Endodermal cell (in vitro differentiated cells): ENCODE results near the gene MTG2. TPM values are rescaled to one million over a fixed set of nuclear protein-coding genes. Genes with fewer than 3 reads are reported as not detected.

Experiments
- DNase-seq: peaks from one replicate; pipeline ENCODE4 v3.0.0-alpha.2; 2017
- H3K27ac ChIP-seq: 2 replicates; pipeline ENCODE4 v1.5.1; 2013; ENCODE audit warnings: mild to moderate bottlenecking, low read depth, low read length, moderate library complexity
- H3K27me3 ChIP-seq: 2 replicates; pipeline ENCODE4 v1.6.1; 2013; ENCODE audit warnings: mild to moderate bottlenecking, low read length, moderate library complexity; ENCODE audit not compliant: insufficient read depth, control insufficient read depth, poor library complexity, severe bottlenecking
- H3K36me3 ChIP-seq: 2 replicates; pipeline ENCODE4 v1.7.0; 2013; ENCODE audit warnings: mild to moderate bottlenecking, low read length, moderate library complexity; ENCODE audit not compliant: control insufficient read depth, insufficient read depth
- H3K4me1 ChIP-seq: one replicate; pipeline ENCODE4 v1.7.0; 2013; ENCODE audit warnings: low read length; ENCODE audit not compliant: control insufficient read depth, insufficient read depth
- H3K4me3 ChIP-seq: 2 replicates; pipeline ENCODE4 v1.5.1; 2013; ENCODE audit warnings: mild to moderate bottlenecking, low read length, moderate library complexity
- H3K9ac ChIP-seq: 2 replicates; pipeline ENCODE4 v1.6.1; 2013; ENCODE audit warnings: mild to moderate bottlenecking, low read length, moderate library complexity; ENCODE audit not compliant: poor library complexity, severe bottlenecking; ENCODE audit errors: extremely low read depth
- H3K9me3 ChIP-seq: 2 replicates; pipeline ENCODE4 v1.6.1; 2013; ENCODE audit warnings: mild to moderate bottlenecking, low read length, moderate library complexity; ENCODE audit not compliant: control insufficient read depth
- H3K27ac Mint-ChIP-seq: 2 replicates; pipeline ENCODE4 v1.8.0; 2020; ENCODE audit warnings: mixed read lengths
- H3K27me3 Mint-ChIP-seq: 2 replicates; pipeline ENCODE4 v1.8.0; 2021; ENCODE audit warnings: mild to moderate bottlenecking, mixed read lengths; ENCODE audit not compliant: insufficient read depth
- H3K36me3 Mint-ChIP-seq: 2 replicates; pipeline ENCODE4 v1.8.0; 2020; ENCODE audit warnings: low read depth, mixed read lengths
- H3K4me1 Mint-ChIP-seq: 2 replicates; pipeline ENCODE4 v1.8.0; 2020; ENCODE audit warnings: mixed read lengths
- H3K4me3 Mint-ChIP-seq: 2 replicates; pipeline ENCODE4 v1.8.0; 2020; ENCODE audit warnings: mild to moderate bottlenecking, moderate library complexity, mixed read lengths
- H3K9me3 Mint-ChIP-seq: 2 replicates; pipeline ENCODE4 v1.8.0; 2020; ENCODE audit warnings: mild to moderate bottlenecking, mixed read lengths
- WGBS, 2 experiments: methylation state at CpG; one replicate each; pipeline versions ENCODE4 v1.1.5 to v1.1.7; 2013; ENCODE audit warnings: missing lambda C conversion rate in 2 of 2, mixed read lengths in 1 of 2; ENCODE audit not compliant: insufficient coverage in 1 of 2, insufficient read length in 1 of 2; 5-methylcytosine and 5-hydroxymethylcytosine counted together
- total RNA-seq, 2 donors: library from RNA; stranded (reverse); fragmentation: NEBNext Ultra II Directional in 1 of 2; extraction: Animal tissue kit (Norgen Biotek cat#: 25700) in 1 of 2; gene quantifications; 2 replicates in 1 of 2; 3 replicates in 1 of 2; pipeline ENCODE4 v1.2.1, GENCODE V29; 2021
- TF ChIP-seq, protein P1 (sequence below): fragments of 200-600 bp; sonication (generic); conservative IDR thresholded peaks from 2 replicates; pipeline ENCODE4 v1.5.0; 2021; ENCODE audit warnings: antibody characterized with exemption, mild to moderate bottlenecking

The MTG2 gene
- total RNA-seq, 2 donors from 2014 or later, result 28.2 to 29.6 TPM

DNA sequence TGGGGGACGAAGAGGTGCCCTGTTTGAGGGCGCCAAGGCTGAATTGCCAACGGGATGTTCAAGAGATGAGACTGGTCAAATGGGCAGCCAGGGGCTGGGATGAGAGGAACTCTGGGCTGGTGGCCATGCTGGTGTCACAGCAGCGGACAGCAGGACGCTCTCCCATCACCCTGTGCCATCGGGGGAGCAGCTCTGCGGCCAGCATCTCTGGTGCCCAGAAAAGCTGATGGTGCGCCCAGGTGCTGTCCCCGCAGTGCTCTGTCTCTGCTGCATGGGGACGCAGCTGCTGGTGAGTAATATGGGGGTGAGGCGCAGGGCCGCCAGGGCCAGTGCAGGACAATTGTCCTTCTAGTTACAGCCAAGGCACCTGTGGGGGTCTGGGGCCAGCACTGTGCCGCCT lies 42.2 kb downstream of the MTG2 start:
- Histone ChIP-seq H3K27ac (no peak overlapping the region), H3K27me3 (peaks cover 63% of the 10 kb centered on the region), H3K9me3 (no peaks in the 10 kb centered on the region), H3K9ac (no peak overlapping the region), H3K36me3 (no peaks in the 10 kb centered on the region), H3K4me3 (no peak overlapping the region), H3K4me1 (no peaks in the 10 kb centered on the region)
- Mint-ChIP-seq H3K4me3 (no peak overlapping the region), H3K9me3 (no peaks in the 10 kb centered on the region), H3K27me3 (peaks cover 54% of the 10 kb centered on the region), H3K27ac (no peak overlapping the region), H3K36me3 (no peaks in the 10 kb centered on the region), H3K4me1 (peaks cover 3% of the 10 kb centered on the region)
- DNase-seq, result no peak
- WGBS, 2 experiments, result 82 to 89% methylated on average over 9 to 13 of the region's 13 CpGs
- TF ChIP-seq, protein P1, sequence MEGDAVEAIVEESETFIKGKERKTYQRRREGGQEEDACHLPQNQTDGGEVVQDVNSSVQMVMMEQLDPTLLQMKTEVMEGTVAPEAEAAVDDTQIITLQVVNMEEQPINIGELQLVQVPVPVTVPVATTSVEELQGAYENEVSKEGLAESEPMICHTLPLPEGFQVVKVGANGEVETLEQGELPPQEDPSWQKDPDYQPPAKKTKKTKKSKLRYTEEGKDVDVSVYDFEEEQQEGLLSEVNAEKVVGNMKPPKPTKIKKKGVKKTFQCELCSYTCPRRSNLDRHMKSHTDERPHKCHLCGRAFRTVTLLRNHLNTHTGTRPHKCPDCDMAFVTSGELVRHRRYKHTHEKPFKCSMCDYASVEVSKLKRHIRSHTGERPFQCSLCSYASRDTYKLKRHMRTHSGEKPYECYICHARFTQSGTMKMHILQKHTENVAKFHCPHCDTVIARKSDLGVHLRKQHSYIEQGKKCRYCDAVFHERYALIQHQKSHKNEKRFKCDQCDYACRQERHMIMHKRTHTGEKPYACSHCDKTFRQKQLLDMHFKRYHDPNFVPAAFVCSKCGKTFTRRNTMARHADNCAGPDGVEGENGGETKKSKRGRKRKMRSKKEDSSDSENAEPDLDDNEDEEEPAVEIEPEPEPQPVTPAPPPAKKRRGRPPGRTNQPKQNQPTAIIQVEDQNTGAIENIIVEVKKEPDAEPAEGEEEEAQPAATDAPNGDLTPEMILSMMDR, result no peak

DNA sequence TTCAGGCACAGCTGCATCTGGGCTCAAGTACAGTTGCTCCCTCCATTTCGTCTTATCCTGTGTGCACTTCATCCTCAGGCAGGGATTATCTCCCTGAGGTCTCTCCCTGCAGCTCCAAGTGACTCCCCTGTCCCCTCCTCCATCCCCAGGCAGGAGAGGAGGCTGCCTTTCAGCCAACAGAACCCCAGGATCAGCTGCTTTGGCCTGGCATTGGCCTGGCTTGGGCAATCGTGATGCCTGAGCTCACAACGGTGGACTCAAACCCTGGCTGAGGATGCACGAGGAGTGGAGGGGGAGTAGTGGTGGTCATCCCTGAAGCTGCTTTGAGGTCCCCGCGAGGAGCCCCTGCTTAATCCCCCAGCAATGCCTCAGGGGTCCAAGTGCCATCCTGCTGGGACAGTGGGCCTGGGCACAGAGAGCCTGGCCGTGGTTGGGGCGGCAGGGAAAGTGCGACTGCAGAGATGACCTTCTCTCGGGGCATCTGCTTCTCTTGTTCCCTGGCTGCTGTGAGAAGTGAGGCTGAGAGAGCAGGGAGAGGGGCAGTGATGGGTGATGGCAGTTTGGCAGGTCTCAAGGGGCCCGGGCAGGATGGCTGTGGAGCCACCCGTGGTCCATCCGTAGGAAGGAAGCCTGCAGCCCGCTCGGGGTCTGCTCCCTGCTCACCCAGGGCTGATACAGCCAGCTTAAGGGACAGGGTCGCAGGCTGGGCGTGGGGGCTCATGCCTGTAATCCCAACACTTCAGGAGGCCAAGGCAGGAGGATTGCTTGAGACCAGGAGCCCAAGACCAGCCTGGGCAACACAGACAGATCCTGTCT lies 43.2 kb downstream of the MTG2 start:
- H3K27me3 ChIP-seq, result peaks cover 55% of the 10 kb centered on the region
- no peaks in the 10 kb centered on the region for H3K9me3 ChIP-seq
- no peak overlapping the region for H3K27ac Mint-ChIP-seq
- no peak overlapping the region for H3K4me3 Mint-ChIP-seq
- DNase-seq, result no peak
- H3K4me1 ChIP-seq, result no peaks in the 10 kb centered on the region
- 90 to 95% methylated on average over 10 to 17 of the region's 17 CpGs for WGBS, 2 experiments
- H3K4me3 ChIP-seq, result no peak overlapping the region
- H3K4me1 Mint-ChIP-seq, result peaks cover 1% of the 10 kb centered on the region
- no peaks in the 10 kb centered on the region for H3K36me3 Mint-ChIP-seq
- H3K27ac ChIP-seq, result no peak overlapping the region
- no peaks in the 10 kb centered on the region for H3K36me3 ChIP-seq
- no peaks in the 10 kb centered on the region for H3K9me3 Mint-ChIP-seq
- no peak overlapping the region for H3K9ac ChIP-seq
- peaks cover 50% of the 10 kb centered on the region for H3K27me3 Mint-ChIP-seq
- TF ChIP-seq, protein P1, result no peak

DNA sequence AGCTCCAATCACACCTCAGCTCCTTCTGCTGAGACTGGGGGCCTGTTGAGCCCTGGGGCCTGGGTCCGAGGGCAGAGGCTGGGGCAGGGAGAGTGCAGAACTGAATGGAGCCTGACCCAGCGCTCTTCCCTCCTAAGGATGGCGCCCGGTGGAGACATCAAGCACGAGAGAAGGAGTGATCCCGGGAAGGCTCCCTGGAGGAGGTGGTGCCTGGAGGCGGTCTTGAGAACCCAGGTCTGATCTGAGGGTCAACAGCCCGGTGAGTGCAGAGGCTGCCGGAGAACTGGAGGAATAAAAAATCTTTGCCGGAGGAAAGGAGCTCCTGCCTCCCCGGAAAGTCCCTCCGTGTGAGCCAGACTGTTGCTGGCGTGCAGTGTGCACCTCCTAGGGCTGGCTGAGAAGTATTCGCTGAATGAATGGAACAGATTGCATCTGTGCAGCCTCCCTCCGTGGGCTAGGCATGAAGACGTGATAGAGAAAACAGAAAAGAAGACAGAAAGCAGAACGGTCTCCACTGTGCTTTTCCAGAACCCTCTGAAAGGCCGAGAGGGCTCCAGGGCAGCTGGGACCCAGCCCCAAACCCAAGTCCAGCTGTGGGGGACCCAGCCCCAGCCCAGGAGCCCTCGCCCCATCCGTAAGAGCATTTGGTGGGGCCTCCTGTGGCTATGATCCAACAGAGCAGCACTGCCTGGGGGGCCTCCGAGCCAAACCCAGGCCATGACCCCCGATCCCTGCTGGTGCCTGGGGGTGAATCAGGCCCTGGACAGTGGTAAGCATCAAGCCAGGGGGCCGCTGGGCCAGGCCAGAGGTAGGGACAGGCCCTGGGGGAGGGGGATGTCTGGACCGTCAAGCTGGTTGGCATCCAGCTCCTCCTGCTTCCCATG lies 44.1 kb downstream of the MTG2 start:
- WGBS, 2 experiments, result 82 to 85% methylated on average over 16 to 24 of the region's 24 CpGs
- Histone ChIP-seq H3K9ac (no peak overlapping the region), H3K36me3 (no peaks in the 10 kb centered on the region), H3K4me3 (no peak overlapping the region), H3K4me1 (no peaks in the 10 kb centered on the region), H3K27me3 (peaks cover 46% of the 10 kb centered on the region), H3K27ac (no peak overlapping the region), H3K9me3 (no peaks in the 10 kb centered on the region)
- Mint-ChIP-seq H3K9me3 (no peaks in the 10 kb centered on the region), H3K27me3 (peaks cover 42% of the 10 kb centered on the region), H3K4me1 (no peaks in the 10 kb centered on the region), H3K27ac (no peak overlapping the region), H3K4me3 (no peak overlapping the region), H3K36me3 (no peaks in the 10 kb centered on the region)
- DNase-seq, result no peak
- TF ChIP-seq, protein P1, result no peak
